PC-3 (cell line): ENCODE results near the gene INPP5D.

ENCODE experiments used
- CTCF ChIP-seq: fragments of 300-600 bp; sonication (generic); conservative IDR thresholded peaks from 2 replicates; pipeline ENCODE4 v1.5.1; 2017; ENCODE audit warnings: antibody characterized with exemption, low read depth, mild to moderate bottlenecking, low read length
- EZH2 ChIP-seq: fragments of 300-600 bp; sonication (generic); IDR thresholded peaks from one replicate; pipeline ENCODE4 v1.6.1; 2017; ENCODE audit warnings: antibody characterized with exemption, mild to moderate bottlenecking, low read length; ENCODE audit not compliant: unreplicated experiment

- TF ChIP-seq CTCF (no peak), EZH2 (no peak)
Observed at GRCh38 chr2:233056961-233057605, 3.1 kb upstream of the INPP5D start.
